Measurements from ENCODE around the gene STON2.
"Not testable (repeated sequence)": the region's sequence is repeated elsewhere in the genome, so short reads cannot be mapped to it uniquely, and the experiment has no call there.

Gene STON2

GRCh38 chr14:81260732-81261131 is 139.4 kb downstream of the STON2 start:
- DNase-seq = no peak

- no peak for DNase-seq
Measured at GRCh38 chr14:81256289-81256960, 143.7 kb downstream of the STON2 start.

GRCh38 chr14:81252278-81252677 is 147.8 kb downstream of the STON2 start:
- DNase-seq = no peak

GRCh38 chr14:81247271-81247766 is 152.8 kb downstream of the STON2 start:
- no peak for DNase-seq

- no peak for DNase-seq
Measured at GRCh38 chr14:81246461-81247270, 153.5 kb downstream of the STON2 start.

GRCh38 chr14:81245771-81246170 is 154.4 kb downstream of the STON2 start:
- no peak for DNase-seq

GRCh38 chr14:81244431-81244830 is 155.7 kb downstream of the STON2 start:
- not testable (repeated sequence) for DNase-seq

- DNase-seq = no peak
Measured at GRCh38 chr14:81243499-81243898, 156.6 kb downstream of the STON2 start.

GRCh38 chr14:81236849-81237248 is 163.3 kb downstream of the STON2 start:
- DNase-seq = not testable (repeated sequence)

- DNase-seq = no peak
Measured at GRCh38 chr14:81236138-81236537, 164.0 kb downstream of the STON2 start.

GRCh38 chr14:81235096-81235495 is 165.0 kb downstream of the STON2 start:
- DNase-seq = no peak

- DNase-seq = no peak
Measured at GRCh38 chr14:81234278-81234677, 165.8 kb downstream of the STON2 start.

- no peak for DNase-seq
Measured at GRCh38 chr14:81233615-81234014, 166.5 kb downstream of the STON2 start.

- no peak for DNase-seq
Measured at GRCh38 chr14:81231540-81231939, 168.6 kb downstream of the STON2 start.

GRCh38 chr14:81224222-81224621 is 175.9 kb downstream of the STON2 start:
- no peak for DNase-seq

GRCh38 chr14:81223788-81224187 is 176.3 kb downstream of the STON2 start:
- not testable (repeated sequence) for DNase-seq

- DNase-seq = no peak
Measured at GRCh38 chr14:81222691-81223090, 177.4 kb downstream of the STON2 start.

- DNase-seq = no peak
Measured at GRCh38 chr14:81222126-81222525, 178.0 kb downstream of the STON2 start.

- no peak for DNase-seq
Measured at GRCh38 chr14:81221579-81222102, 178.5 kb downstream of the STON2 start.

GRCh38 chr14:81220830-81221578 is 179.1 kb downstream of the STON2 start, which contains the start of gene GTF2A1:
TSS of gene GTF2A1 (minus strand) at chr14:81220959. CDS start at chr14:81220518, 441 bp downstream.
- DNase-seq = peak; percentile 92

GRCh38 chr14:81220580-81220829 is 179.6 kb downstream of the STON2 start:
- DNase-seq = no peak

- DNase-seq = peak; percentile 52
Measured at GRCh38 chr14:81219759-81220579, 180.2 kb downstream of the STON2 start.
